Brain microvascular endothelial cell (primary cell): ENCODE measurements around the gene DDOST.

ENCODE experiments used
- DNase-seq: peaks from one replicate; pipeline ENCODE4 v3.0.0-alpha.2; 2020
- H3K27ac ChIP-seq: fragments of 250-450 bp; sonication (Bioruptor Pico); 2 replicates; pipeline ENCODE4 v1.5.1; 2020; ENCODE audit warnings: mild to moderate bottlenecking, moderate library complexity
- H3K27me3 ChIP-seq: fragments of 250-450 bp; sonication (Bioruptor Pico); replicated peaks from 2 replicates; pipeline ENCODE4 v1.5.1; 2020; ENCODE audit warnings: mild to moderate bottlenecking
- H3K36me3 ChIP-seq: fragments of 250-450 bp; sonication (Bioruptor Pico); replicated peaks from 2 replicates; pipeline ENCODE4 v1.5.1; 2020; ENCODE audit warnings: mild to moderate bottlenecking
- H3K4me3 ChIP-seq: 2 replicates; pipeline ENCODE4 v1.5.1; 2011; ENCODE audit warnings: low read depth, mild to moderate bottlenecking, control low read depth, low read length, moderate library complexity
- in situ Hi-C: cut with HindIII; loops from 2 replicates; pipeline ENCODE4 v1.10.0; 2017; ENCODE audit warnings: low sequenced_read_pairs, low pct_ligation_motif_present
- TF ChIP-seq, protein P1 (sequence below): IDR thresholded peaks from 2 replicates; pipeline ENCODE4 v1.5.1; 2011; ENCODE audit warnings: low read depth, mild to moderate bottlenecking, moderate library complexity, low read length, control low read depth, inconsistent platforms; ENCODE audit errors: missing control alignments

Gene DDOST

DNA sequence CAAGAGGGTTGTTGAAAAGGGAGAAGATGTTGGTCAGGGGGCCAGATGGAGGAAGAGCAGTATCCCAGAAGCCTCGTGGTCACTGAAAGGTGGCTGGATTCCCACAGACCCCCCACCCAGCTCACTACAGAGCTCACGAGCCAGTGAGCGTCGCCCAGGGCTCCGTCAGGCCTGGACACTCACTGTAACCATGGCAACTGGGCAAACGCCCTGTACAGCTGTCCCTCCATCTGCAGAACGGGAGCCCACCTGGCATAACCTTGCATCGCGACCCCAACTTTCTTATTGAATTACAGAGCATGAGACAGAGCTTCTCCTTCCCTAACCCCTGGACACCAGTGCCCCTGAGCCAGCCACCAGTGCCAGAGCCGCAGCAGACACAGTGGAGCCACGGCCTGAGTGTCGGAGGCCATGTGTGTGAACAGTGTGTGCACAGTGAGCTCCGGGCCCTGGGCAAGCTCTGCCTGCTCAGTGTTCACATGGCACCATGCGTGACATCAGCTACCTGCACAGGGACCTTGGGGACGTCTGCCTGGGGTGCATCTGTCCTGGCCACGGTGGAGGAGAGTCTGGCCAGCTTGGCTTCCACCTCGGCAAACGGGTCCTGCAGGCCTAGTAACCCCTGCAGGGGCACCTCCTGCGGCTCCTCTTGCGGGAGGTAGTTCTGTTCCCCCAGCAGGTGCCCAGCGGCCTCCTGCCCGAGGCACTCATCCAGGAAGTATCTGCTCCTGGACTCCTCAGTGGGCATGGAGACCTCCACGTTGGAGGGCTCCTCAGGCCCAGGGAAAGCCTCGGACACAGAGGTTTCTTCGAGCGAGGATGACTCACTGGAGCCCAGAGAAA lies 25.9 kb upstream of the DDOST start:
- no peaks in the 10 kb centered on the region for H3K36me3 ChIP-seq
- DNase-seq: no peak
- H3K27me3 ChIP-seq: no peaks in the 10 kb centered on the region
- in situ Hi-C loops: no loop called here
- no peak overlapping the region for H3K4me3 ChIP-seq
- H3K27ac ChIP-seq: no peak overlapping the region
- TF ChIP-seq, protein P1, sequence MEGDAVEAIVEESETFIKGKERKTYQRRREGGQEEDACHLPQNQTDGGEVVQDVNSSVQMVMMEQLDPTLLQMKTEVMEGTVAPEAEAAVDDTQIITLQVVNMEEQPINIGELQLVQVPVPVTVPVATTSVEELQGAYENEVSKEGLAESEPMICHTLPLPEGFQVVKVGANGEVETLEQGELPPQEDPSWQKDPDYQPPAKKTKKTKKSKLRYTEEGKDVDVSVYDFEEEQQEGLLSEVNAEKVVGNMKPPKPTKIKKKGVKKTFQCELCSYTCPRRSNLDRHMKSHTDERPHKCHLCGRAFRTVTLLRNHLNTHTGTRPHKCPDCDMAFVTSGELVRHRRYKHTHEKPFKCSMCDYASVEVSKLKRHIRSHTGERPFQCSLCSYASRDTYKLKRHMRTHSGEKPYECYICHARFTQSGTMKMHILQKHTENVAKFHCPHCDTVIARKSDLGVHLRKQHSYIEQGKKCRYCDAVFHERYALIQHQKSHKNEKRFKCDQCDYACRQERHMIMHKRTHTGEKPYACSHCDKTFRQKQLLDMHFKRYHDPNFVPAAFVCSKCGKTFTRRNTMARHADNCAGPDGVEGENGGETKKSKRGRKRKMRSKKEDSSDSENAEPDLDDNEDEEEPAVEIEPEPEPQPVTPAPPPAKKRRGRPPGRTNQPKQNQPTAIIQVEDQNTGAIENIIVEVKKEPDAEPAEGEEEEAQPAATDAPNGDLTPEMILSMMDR: no peak

DNA sequence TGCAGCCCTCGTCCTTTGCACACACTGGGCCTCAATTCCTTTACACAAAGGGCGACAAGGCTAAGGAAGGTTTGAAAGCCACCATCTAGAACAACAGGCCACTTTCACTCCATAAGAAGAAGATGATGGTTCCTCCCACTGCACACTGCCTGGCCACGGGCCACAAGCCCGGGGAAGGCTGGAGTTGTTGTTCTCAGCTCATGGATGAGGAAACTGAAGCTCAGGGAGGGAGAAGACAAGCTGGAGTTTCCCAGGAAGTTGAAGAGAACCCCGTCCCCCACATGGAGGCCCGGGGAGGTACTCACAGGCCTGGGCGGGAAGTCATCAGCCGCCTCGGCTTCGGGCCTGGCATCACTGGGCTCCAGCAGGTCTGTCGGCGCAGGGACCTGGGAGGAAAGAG lies 24.6 kb upstream of the DDOST start:
- in situ Hi-C loops: no loop called here
- DNase-seq: no peak
- Histone ChIP-seq H3K36me3 (no peaks in the 10 kb centered on the region), H3K27ac (no peak overlapping the region), H3K4me3 (no peak overlapping the region), H3K27me3 (no peaks in the 10 kb centered on the region)
- TF ChIP-seq, protein P1: no peak

DNA sequence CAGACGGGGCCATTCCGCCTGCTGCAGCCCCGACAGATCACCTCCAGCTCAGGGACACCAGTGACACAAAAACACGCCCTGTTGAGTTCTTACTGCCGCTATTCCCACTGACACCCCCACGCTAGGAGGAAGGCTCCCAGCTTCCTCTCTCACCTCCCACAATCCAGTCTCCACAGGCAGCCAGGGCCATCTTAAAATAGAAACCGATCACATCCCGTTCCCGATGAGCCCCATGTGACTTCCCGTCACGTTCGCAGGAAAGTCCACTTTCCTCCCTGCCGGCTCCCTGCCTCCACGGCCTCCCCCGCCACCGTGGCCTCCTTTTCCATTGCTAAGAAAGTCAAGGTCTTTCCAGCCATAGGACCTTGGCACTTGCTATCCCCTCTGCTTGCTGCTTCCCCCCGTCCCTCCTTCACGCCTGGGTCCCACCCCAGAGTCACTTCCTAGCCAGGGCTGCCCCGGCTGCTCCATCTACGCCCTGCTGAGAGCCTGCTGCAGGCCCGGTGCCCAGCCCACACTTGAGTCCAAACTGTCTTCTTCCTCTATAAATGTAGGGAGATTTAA lies 24.0 kb upstream of the DDOST start:
- no peak overlapping the region for H3K27ac ChIP-seq
- no peak overlapping the region for H3K4me3 ChIP-seq
- H3K36me3 ChIP-seq: no peaks in the 10 kb centered on the region
- DNase-seq: no peak
- in situ Hi-C loops: no loop called here
- H3K27me3 ChIP-seq: no peaks in the 10 kb centered on the region
- TF ChIP-seq, protein P1: no peak

DNA sequence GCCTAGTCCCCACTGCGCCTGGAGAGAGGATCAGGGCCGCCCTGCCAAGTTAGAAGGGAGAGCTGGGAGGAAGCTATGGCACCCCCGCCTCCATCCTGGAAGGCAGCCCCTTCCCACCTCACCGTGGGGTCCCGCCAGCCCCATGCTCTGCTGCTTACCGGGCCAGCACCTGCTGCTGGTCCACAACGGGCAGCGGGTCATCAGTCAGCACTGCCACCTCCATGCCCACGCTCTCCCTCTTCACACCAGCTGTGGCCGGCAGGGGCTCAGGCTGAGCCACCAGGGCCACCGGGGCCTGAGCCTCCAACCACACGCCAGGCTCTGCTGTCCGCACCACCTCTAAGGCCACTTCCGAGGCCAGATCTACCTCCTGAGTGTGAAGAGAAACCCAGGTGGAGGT lies 23.5 kb upstream of the DDOST start:
- TF ChIP-seq, protein P1: no peak
- in situ Hi-C loops: no loop called here
- H3K36me3 ChIP-seq: no peaks in the 10 kb centered on the region
- no peak overlapping the region for H3K27ac ChIP-seq
- no peak for DNase-seq
- H3K27me3 ChIP-seq: no peaks in the 10 kb centered on the region
- H3K4me3 ChIP-seq: no peak overlapping the region

DNA sequence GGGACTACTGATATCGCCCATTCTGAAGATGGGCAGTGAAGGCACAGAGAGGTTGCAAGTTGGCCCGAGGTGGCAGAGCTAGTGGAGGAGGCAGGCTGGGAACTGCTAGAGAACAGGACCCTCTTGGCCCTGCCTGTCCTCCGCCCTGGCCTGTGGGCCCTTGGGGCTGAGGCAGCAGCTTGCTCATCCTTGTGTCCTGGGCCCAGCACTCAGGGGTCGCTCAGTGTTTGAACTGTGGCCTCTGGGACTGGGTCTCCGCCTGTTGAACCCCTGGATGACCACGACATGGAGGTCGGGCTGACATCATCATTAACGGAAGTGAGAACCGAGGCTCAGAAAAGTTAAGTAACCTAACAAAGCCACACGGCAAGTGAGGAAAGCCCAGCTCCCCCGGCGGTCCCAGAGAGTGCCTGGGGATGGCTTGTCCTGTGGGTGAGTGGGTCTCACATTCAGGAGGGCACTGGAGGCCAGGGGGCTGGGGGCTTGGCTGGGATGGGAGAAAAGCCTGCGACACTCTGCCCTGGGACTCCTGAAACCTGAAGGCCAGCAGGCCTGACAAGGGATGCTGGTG lies 23.0 kb upstream of the DDOST start:
- H3K27me3 ChIP-seq: no peaks in the 10 kb centered on the region
- DNase-seq: no peak
- in situ Hi-C loops: no loop called here
- H3K36me3 ChIP-seq: no peaks in the 10 kb centered on the region
- H3K27ac ChIP-seq: no peak overlapping the region
- no peak overlapping the region for H3K4me3 ChIP-seq
- TF ChIP-seq, protein P1: no peak

DNA sequence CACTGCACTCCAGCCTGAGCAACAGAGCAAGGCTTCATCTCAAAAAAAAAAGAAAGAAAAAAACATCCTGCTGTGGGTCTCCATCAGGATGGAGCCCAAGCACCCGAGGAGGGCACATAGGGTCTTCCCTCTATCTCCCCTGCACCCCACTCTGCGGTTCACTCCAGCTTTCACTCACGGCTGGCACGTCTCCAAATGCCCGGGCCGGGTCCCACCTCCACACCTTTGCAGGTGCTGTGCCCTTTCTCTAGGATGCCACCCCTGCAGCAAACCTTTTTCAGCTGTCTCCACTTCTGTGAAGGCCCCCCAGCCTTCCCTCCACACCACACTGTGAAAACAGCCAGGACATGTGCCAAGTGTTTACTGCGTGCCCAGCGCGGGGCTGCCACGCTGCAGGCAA lies 22.4 kb upstream of the DDOST start:
- DNase-seq: no peak
- H3K27me3 ChIP-seq: no peaks in the 10 kb centered on the region
- in situ Hi-C loops: no loop called here
- no peaks in the 10 kb centered on the region for H3K36me3 ChIP-seq
- no peak overlapping the region for H3K27ac ChIP-seq
- H3K4me3 ChIP-seq: no peak overlapping the region
- TF ChIP-seq, protein P1: no peak
